GM21447 (cell line): ENCODE data around the gene IKZF1.
A peak's percentile ranks its signal among the peaks of the same experiment; 100 is the strongest.

Experiments used
- ATAC-seq: cut with Tn5 transposase; IDR thresholded peaks from one replicate; pipeline ENCODE4 v1.9.1; 2021; ENCODE audit not compliant: unreplicated experiment

Gene IKZF1

GRCh38 chr7:50282813-50283605 is 21.5 kb upstream of the IKZF1 start:
- ATAC-seq: no peak

- no peak for ATAC-seq
Observed at GRCh38 chr7:50283731-50284130, 20.8 kb upstream of the IKZF1 start.

- no peak for ATAC-seq
Observed at GRCh38 chr7:50284296-50284695, 20.2 kb upstream of the IKZF1 start.

GRCh38 chr7:50285269-50285668 is 19.2 kb upstream of the IKZF1 start:
- no peak for ATAC-seq

GRCh38 chr7:50287129-50287528 is 17.4 kb upstream of the IKZF1 start:
- ATAC-seq: no peak

GRCh38 chr7:50292165-50292757 is 12.3 kb upstream of the IKZF1 start:
- no peak for ATAC-seq

- no peak for ATAC-seq
Observed at GRCh38 chr7:50292763-50293162, 11.8 kb upstream of the IKZF1 start.

GRCh38 chr7:50293509-50294179 is 10.9 kb upstream of the IKZF1 start:
- ATAC-seq: peak; percentile 62

- no peak for ATAC-seq
Observed at GRCh38 chr7:50295133-50295532, 9.4 kb upstream of the IKZF1 start.

GRCh38 chr7:50296799-50297198 is 7.7 kb upstream of the IKZF1 start:
- no peak for ATAC-seq

GRCh38 chr7:50298811-50299562 is 5.5 kb upstream of the IKZF1 start:
- ATAC-seq: no peak

GRCh38 chr7:50300336-50300735 is 4.2 kb upstream of the IKZF1 start:
- no peak for ATAC-seq

GRCh38 chr7:50302486-50303334 is 1.8 kb upstream of the IKZF1 start:
- ATAC-seq: no peak

GRCh38 chr7:50303335-50304128 is 984 bp upstream of the IKZF1 start:
- peak; percentile 13 for ATAC-seq

- peak; percentile 45 for ATAC-seq
Observed at GRCh38 chr7:50304911-50305582, 531 bp downstream of the IKZF1 start.

- no peak for ATAC-seq
Observed at GRCh38 chr7:50305583-50306493, 1.3 kb downstream of the IKZF1 start.

GRCh38 chr7:50306494-50307367 is 2.2 kb downstream of the IKZF1 start:
- ATAC-seq: no peak
